ENCODE data around the gene SHANK3. TPM values are rescaled to one million over a fixed set of nuclear protein-coding genes. Genes with fewer than 3 reads are reported as not detected.

The SHANK3 gene
- total and polyA plus RNA-seq, 3 experiments from 2014 or later = 0.07 TPM; not detected in 1

DNA sequence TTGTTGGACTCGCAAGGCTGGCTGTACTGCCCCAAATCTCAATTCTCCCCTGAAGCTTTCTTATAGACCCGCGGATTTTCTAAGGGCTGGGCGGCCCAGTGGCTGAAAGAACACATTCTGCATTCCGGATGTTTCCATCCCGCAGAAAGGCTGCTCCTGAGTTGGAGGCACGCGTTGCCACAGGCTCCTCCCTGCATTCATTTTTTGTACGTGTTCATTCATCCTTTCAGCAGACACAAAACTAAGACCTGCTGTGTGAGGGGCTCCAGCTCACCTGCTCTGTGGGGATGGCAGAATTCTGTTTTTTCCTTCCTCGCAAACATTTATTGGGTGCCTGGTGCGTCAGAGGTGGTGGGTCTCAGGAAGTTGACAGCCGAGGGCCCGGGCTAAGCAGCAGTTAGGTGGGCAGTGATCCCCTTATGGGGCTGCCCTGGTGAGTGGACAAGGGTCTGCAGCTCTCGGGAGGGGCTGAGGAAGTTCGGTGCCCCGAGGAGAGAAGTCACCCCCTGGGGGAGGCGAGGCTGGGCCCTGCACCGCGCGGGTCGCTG is 23.7 kb downstream of the SHANK3 start:
- Histone ChIP-seq H3K36me3 (ENCODE audit: insufficient read depth, low read length) (no peaks in the 10 kb centered on the region), H3K4me1 (ENCODE audit: insufficient read depth, low read length) (no peaks in the 10 kb centered on the region), H3K27me3 (ENCODE audit: insufficient read depth, low read length, poor library complexity, severe bottlenecking) (no peaks in the 10 kb centered on the region), H3K27ac (ENCODE audit: low read depth, low read length) (no peak overlapping the region), H3K4me3 (ENCODE audit: low read length) (no peak overlapping the region), H3K9me3 (ENCODE audit: low read length) (no peaks in the 10 kb centered on the region)
- H3K27ac Mint-ChIP-seq = no peak overlapping the region
- POLR2A ChIA-PET = no interaction called here
- peaks cover 0 to 5% (median 0%) of the 10 kb centered on the region in 5 donors for H3K9me3 Mint-ChIP-seq
- H3K36me3 Mint-ChIP-seq = no peaks in the 10 kb centered on the region
- H3K4me1 Mint-ChIP-seq = no peaks in the 10 kb centered on the region
- no peak overlapping the region for H3K4me3 Mint-ChIP-seq
- peaks cover 6 to 8% of the 10 kb centered on the region in 2 donors for H3K27me3 Mint-ChIP-seq
- CTCF ChIA-PET = no interaction called here
- peak in 1 of 5 donors; percentile 24 for DNase-seq

DNA sequence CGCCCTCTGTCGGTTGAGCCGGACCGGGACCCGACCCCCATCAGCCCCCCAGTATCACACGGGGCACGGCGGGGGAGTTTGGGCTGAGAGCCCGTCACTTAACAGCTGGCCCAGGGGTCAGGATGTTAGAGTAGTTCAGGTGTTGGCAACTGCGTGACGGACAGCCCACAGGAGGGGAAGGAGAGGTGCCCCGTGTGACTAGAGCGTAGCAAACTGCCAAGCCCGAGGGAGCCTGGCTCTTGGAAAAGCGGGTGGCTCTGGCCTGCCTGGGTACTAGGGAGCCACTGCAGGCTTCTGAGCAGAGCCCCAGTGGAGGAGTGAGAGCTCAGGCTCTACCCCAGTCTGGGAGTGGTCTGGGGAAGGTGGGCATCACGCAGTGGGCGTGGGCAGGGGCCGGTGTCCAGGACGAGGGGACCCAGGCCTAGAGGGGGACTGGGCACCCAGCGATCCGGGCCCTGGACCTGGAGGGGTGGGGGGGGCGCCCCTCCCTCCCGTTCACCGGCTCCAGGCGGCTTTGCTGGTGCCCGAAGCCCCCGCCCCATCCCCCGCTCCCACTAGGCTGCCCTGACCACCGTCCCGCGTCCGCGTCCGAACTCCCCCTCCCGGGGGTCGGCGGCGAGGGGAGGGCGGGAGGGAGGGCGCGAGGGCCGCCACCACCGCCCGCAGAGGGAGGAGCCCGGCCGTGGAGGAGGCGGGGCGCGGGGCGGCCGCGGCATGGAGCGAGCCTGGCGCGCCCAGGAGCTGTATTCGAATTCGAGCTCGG is 24.4 kb downstream of the SHANK3 start:
- Histone ChIP-seq H3K9me3 (ENCODE audit: low read length) (no peaks in the 10 kb centered on the region), H3K4me3 (ENCODE audit: low read length) (no peak overlapping the region), H3K36me3 (ENCODE audit: insufficient read depth, low read length) (no peaks in the 10 kb centered on the region), H3K27me3 (ENCODE audit: insufficient read depth, low read length, poor library complexity, severe bottlenecking) (no peaks in the 10 kb centered on the region), H3K4me1 (ENCODE audit: insufficient read depth, low read length) (no peaks in the 10 kb centered on the region), H3K27ac (ENCODE audit: low read depth, low read length) (no peak overlapping the region)
- H3K36me3 Mint-ChIP-seq = no peaks in the 10 kb centered on the region
- H3K27me3 Mint-ChIP-seq = peaks cover 3 to 5% of the 10 kb centered on the region in 2 donors
- H3K27ac Mint-ChIP-seq = no peak overlapping the region
- H3K4me1 Mint-ChIP-seq = peaks cover 3% of the 10 kb centered on the region in 3 donors
- H3K4me3 Mint-ChIP-seq = no peak overlapping the region
- peak in 1 of 5 donors; percentile 39 for DNase-seq
- ChIA-PET CTCF (no interaction called here), POLR2A (no interaction called here)
- peaks cover 0 to 3% (median 0%) of the 10 kb centered on the region in 5 donors for H3K9me3 Mint-ChIP-seq

- no peaks in the 10 kb centered on the region for H3K9me3 Mint-ChIP-seq
- H3K4me3 Mint-ChIP-seq = no peak overlapping the region
- no peak overlapping the region for H3K27ac Mint-ChIP-seq
- POLR2A ChIA-PET = no interaction called here
- Histone ChIP-seq H3K9me3 (ENCODE audit: low read length) (no peaks in the 10 kb centered on the region), H3K27ac (ENCODE audit: low read depth, low read length) (no peak overlapping the region), H3K27me3 (ENCODE audit: insufficient read depth, low read length, poor library complexity, severe bottlenecking) (no peaks in the 10 kb centered on the region), H3K4me1 (ENCODE audit: insufficient read depth, low read length) (peaks cover 7% of the 10 kb centered on the region), H3K36me3 (ENCODE audit: insufficient read depth, low read length) (no peaks in the 10 kb centered on the region), H3K4me3 (ENCODE audit: low read length) (no peak overlapping the region)
- H3K27me3 Mint-ChIP-seq = peaks cover 1 to 5% of the 10 kb centered on the region in 2 donors
- CTCF ChIA-PET = no interaction called here
- no peaks in the 10 kb centered on the region for H3K36me3 Mint-ChIP-seq
- peak in 1 of 5 donors; percentile 39 for DNase-seq
- peaks cover 9 to 12% (median 12%) of the 10 kb centered on the region in 3 donors for H3K4me1 Mint-ChIP-seq
These were observed 25.3 kb downstream of the SHANK3 start for GRCh38 chr22:50697667-50698506.

GRCh38 chr22:50698546-50698945 is 25.9 kb downstream of the SHANK3 start:
- DNase-seq = peak in 1 of 5 donors; percentile 21
- CTCF ChIA-PET = no interaction called here
- Histone ChIP-seq H3K9me3 (ENCODE audit: low read length) (no peaks in the 10 kb centered on the region), H3K4me3 (ENCODE audit: low read length) (no peak overlapping the region), H3K4me1 (ENCODE audit: insufficient read depth, low read length) (peaks cover 7% of the 10 kb centered on the region), H3K27ac (ENCODE audit: low read depth, low read length) (no peak overlapping the region), H3K27me3 (ENCODE audit: insufficient read depth, low read length, poor library complexity, severe bottlenecking) (no peaks in the 10 kb centered on the region), H3K36me3 (ENCODE audit: insufficient read depth, low read length) (no peaks in the 10 kb centered on the region)
- H3K27me3 Mint-ChIP-seq = peaks cover 0 to 5% of the 10 kb centered on the region in 2 donors
- no peaks in the 10 kb centered on the region for H3K36me3 Mint-ChIP-seq
- no peak overlapping the region for H3K4me3 Mint-ChIP-seq
- POLR2A ChIA-PET = no interaction called here
- H3K27ac Mint-ChIP-seq = peak overlapping the region in 2 of 8 donors; percentile 10 to 29
- no peaks in the 10 kb centered on the region for H3K9me3 Mint-ChIP-seq
- H3K4me1 Mint-ChIP-seq = peaks cover 9 to 16% (median 14%) of the 10 kb centered on the region in 3 donors

DNA sequence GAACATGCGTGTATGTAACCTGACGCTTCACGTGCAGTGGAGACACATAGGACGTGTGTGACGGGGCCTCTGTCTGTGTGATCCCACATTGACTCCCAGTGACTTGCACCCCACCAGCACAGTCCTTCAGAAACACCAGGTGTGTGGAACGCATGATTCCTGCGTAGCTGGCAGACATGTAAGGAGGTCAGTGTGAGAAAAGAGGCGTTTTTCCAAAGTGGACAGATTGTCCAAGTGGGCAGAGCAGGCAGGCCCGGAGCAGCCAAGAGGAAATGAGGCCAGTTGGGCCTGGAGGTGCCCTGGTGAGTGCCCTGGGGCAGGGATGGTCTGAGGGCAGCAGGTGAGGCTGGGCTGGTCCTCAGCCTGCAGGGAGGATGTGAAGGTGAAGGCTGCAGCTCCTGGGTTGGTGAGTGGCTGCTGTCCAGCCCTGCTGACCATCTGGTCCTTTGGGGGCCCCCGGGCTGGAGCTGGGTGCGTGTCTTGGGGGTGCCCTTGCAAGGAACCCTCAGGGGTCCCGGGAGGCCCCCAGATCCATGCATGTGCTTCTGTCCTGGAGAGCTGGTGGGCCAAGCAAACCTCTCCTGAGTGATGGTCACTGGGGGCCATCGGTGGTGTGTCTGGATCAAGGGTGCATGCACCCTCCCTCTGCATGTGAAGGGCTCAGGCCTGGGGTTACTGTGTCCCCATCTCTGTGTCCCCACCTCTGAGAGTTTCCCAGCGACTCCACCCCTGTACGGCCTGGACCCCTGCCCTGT is 26.6 kb downstream of the SHANK3 start:
- H3K36me3 ChIP-seq (ENCODE audit: insufficient read depth, low read length) = no peaks in the 10 kb centered on the region
- Mint-ChIP-seq H3K27ac (peak overlapping the region in 1 of 8 donors; percentile 10), H3K27me3 (peaks cover 0 to 5% of the 10 kb centered on the region in 2 donors), H3K4me3 (no peak overlapping the region), H3K36me3 (no peaks in the 10 kb centered on the region), H3K9me3 (no peaks in the 10 kb centered on the region), H3K4me1 (peaks cover 9 to 16% (median 14%) of the 10 kb centered on the region in 3 donors)
- H3K9me3 ChIP-seq (ENCODE audit: low read length) = no peaks in the 10 kb centered on the region
- ChIA-PET CTCF (no interaction called here), POLR2A (no interaction called here)
- no peaks in the 10 kb centered on the region for H3K27me3 ChIP-seq (ENCODE audit: insufficient read depth, low read length, poor library complexity, severe bottlenecking)
- peak in 1 of 5 donors; percentile 24 for DNase-seq
- no peak overlapping the region for H3K4me3 ChIP-seq (ENCODE audit: low read length)
- no peak overlapping the region for H3K27ac ChIP-seq (ENCODE audit: low read depth, low read length)
- peaks cover 7% of the 10 kb centered on the region for H3K4me1 ChIP-seq (ENCODE audit: insufficient read depth, low read length)

DNA sequence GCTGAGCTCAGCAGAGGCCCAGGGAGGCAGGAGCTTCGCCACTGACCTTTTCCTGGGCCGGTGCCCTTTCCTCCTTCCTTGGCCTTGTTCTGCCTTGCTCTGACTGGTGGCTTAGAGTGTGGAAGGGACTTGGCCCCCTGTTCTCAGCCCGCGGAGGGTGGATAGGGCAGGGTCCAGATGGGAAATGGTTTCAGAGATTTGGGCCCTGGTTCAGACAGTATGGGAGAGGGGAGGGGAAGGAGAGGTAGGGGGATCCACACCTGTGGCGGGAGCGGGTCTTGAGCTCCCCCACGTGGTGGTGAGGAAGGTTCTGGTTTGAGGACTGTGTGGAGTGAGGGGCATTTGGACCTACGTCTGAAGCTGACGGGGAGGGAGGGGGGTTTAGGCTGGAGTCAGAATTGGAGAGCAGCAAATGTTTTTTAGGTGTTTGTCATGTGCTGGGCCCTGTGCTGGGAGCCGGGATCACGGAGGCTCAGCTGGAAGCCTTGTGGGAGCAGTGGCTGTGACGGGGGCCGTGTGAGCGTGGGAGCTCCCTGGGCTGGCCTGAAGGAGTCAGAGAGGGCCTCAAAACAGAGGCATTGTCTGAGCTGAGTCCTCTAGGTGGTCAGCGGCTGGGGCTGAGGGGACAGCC is 27.2 kb downstream of the SHANK3 start:
- ChIA-PET POLR2A (no interaction called here), CTCF (no interaction called here)
- H3K27me3 Mint-ChIP-seq = peaks cover 0 to 5% of the 10 kb centered on the region in 2 donors
- no peak overlapping the region for H3K27ac Mint-ChIP-seq
- peaks cover 9 to 16% (median 14%) of the 10 kb centered on the region in 3 donors for H3K4me1 Mint-ChIP-seq
- no peak overlapping the region for H3K4me3 ChIP-seq (ENCODE audit: low read length)
- no peak overlapping the region for H3K4me3 Mint-ChIP-seq
- H3K27ac ChIP-seq (ENCODE audit: low read depth, low read length) = no peak overlapping the region
- no peaks in the 10 kb centered on the region for H3K27me3 ChIP-seq (ENCODE audit: insufficient read depth, low read length, poor library complexity, severe bottlenecking)
- no peaks in the 10 kb centered on the region for H3K9me3 Mint-ChIP-seq
- H3K36me3 ChIP-seq (ENCODE audit: insufficient read depth, low read length) = no peaks in the 10 kb centered on the region
- H3K36me3 Mint-ChIP-seq = no peaks in the 10 kb centered on the region
- peak in 1 of 5 donors; percentile 16 for DNase-seq
- no peaks in the 10 kb centered on the region for H3K9me3 ChIP-seq (ENCODE audit: low read length)
- peaks cover 7% of the 10 kb centered on the region for H3K4me1 ChIP-seq (ENCODE audit: insufficient read depth, low read length)

GRCh38 chr22:50700387-50701075 is 27.9 kb downstream of the SHANK3 start:
- ChIA-PET POLR2A (no interaction called here), CTCF (no interaction called here)
- H3K9me3 ChIP-seq (ENCODE audit: low read length) = no peaks in the 10 kb centered on the region
- no peaks in the 10 kb centered on the region for H3K27me3 ChIP-seq (ENCODE audit: insufficient read depth, low read length, poor library complexity, severe bottlenecking)
- Mint-ChIP-seq H3K4me3 (no peak overlapping the region), H3K4me1 (peaks cover 9 to 16% (median 14%) of the 10 kb centered on the region in 3 donors), H3K9me3 (no peaks in the 10 kb centered on the region), H3K27me3 (peaks cover 0 to 5% of the 10 kb centered on the region in 2 donors), H3K36me3 (no peaks in the 10 kb centered on the region), H3K27ac (no peak overlapping the region)
- peaks cover 7% of the 10 kb centered on the region for H3K4me1 ChIP-seq (ENCODE audit: insufficient read depth, low read length)
- peak in 1 of 5 donors; percentile 43 for DNase-seq
- H3K27ac ChIP-seq (ENCODE audit: low read depth, low read length) = no peak overlapping the region
- H3K4me3 ChIP-seq (ENCODE audit: low read length) = no peak overlapping the region
- H3K36me3 ChIP-seq (ENCODE audit: insufficient read depth, low read length) = no peaks in the 10 kb centered on the region

All from CD8-positive, alpha-beta memory T cell (primary cell).